HG03066 (cell line): ENCODE measurements around the gene GPR84.

ENCODE experiments used
- ATAC-seq: cut with Tn5 transposase; IDR thresholded peaks from one replicate; pipeline ENCODE4 v1.9.1; 2021; ENCODE audit warnings: low read depth; ENCODE audit not compliant: unreplicated experiment

Gene GPR84

GRCh38 chr12:54392485-54393206 is 28.4 kb upstream of the GPR84 start:
- no peak for ATAC-seq

GRCh38 chr12:54390668-54391551 is 26.6 kb upstream of the GPR84 start:
- ATAC-seq = no peak

- ATAC-seq = no peak
These were observed 25.9 kb upstream of the GPR84 start for GRCh38 chr12:54390176-54390667.

GRCh38 chr12:54389607-54390175 is 25.4 kb upstream of the GPR84 start:
- no peak for ATAC-seq

- no peak for ATAC-seq
These were observed 24.8 kb upstream of the GPR84 start for GRCh38 chr12:54389134-54389508.

GRCh38 chr12:54388237-54389133 is 24.2 kb upstream of the GPR84 start:
- no peak for ATAC-seq

GRCh38 chr12:54387114-54387467 is 22.8 kb upstream of the GPR84 start:
- no peak for ATAC-seq

- no peak for ATAC-seq
These were observed 22.3 kb upstream of the GPR84 start for GRCh38 chr12:54386403-54387113.

- peak; percentile 68 for ATAC-seq
These were observed 21.1 kb upstream of the GPR84 start for GRCh38 chr12:54385251-54385914.

- ATAC-seq = no peak
These were observed 20.3 kb upstream of the GPR84 start, which contains the start of gene ZNF385A for GRCh38 chr12:54384591-54385041. TSS of gene ZNF385A (minus strand) at chr12:54384733. CDS start at chr12:54384514, 219 bp downstream.

- ATAC-seq = no peak
These were observed 18.8 kb upstream of the GPR84 start for GRCh38 chr12:54383041-54383609.

GRCh38 chr12:54381136-54381535 is 16.9 kb upstream of the GPR84 start:
- ATAC-seq = no peak

GRCh38 chr12:54379398-54380201 is 15.3 kb upstream of the GPR84 start:
- ATAC-seq = peak; percentile 80

- no peak for ATAC-seq
These were observed 14.6 kb upstream of the GPR84 start for GRCh38 chr12:54378796-54379397.

GRCh38 chr12:54377797-54378515 is 13.7 kb upstream of the GPR84 start:
- no peak for ATAC-seq

GRCh38 chr12:54377007-54377406 is 12.7 kb upstream of the GPR84 start:
- ATAC-seq = no peak

- ATAC-seq = no peak
These were observed 12.3 kb upstream of the GPR84 start for GRCh38 chr12:54376596-54376995.
